IPS-NIHi7 (cell line): ENCODE measurements around the gene ZNF12.
A peak's percentile ranks its signal among the peaks of the same experiment; 100 is the strongest.

Experiments
- DNase-seq: peaks from one replicate; pipeline ENCODE4 v3.0.0; 2012; ENCODE audit warnings: mixed read lengths; ENCODE audit errors: extremely low spot score

ZNF12 gene

GRCh38 chr7:6647541-6647940 is 59.2 kb downstream of the ZNF12 start:
- no peak for DNase-seq

- DNase-seq: no peak
These were observed 59.7 kb downstream of the ZNF12 start for GRCh38 chr7:6647080-6647479.

- no peak for DNase-seq
These were observed 60.3 kb downstream of the ZNF12 start for GRCh38 chr7:6646465-6646864.

GRCh38 chr7:6644728-6645127 is 62.0 kb downstream of the ZNF12 start:
- DNase-seq: no peak

GRCh38 chr7:6643915-6644625 is 62.7 kb downstream of the ZNF12 start:
- no peak for DNase-seq

GRCh38 chr7:6642861-6643640 is 63.7 kb downstream of the ZNF12 start:
- no peak for DNase-seq

- DNase-seq: no peak
These were observed 64.4 kb downstream of the ZNF12 start for GRCh38 chr7:6642239-6642839.

- no peak for DNase-seq
These were observed 65.3 kb downstream of the ZNF12 start for GRCh38 chr7:6641305-6642035.

GRCh38 chr7:6640246-6640721 is 66.5 kb downstream of the ZNF12 start:
- DNase-seq: peak; percentile 84

GRCh38 chr7:6639627-6640026 is 67.1 kb downstream of the ZNF12 start:
- DNase-seq: no peak

GRCh38 chr7:6639032-6639431 is 67.7 kb downstream of the ZNF12 start:
- DNase-seq: no peak
